MCF 10A (cell line): ENCODE measurements around the gene ZNF146. TPM values are rescaled to one million over a fixed set of nuclear protein-coding genes. Genes with fewer than 3 reads are reported as not detected.

Experiments used
- BruUV-seq: library from RNA; stranded (reverse); fragments of 400-500 nt; replicated peaks from 2 replicates; lab custom pipeline; 2021; lab: Mats Ljungman, UMichigan
- CTCF ChIA-PET: fragments of 300-600 bp; sonication (Branson Sonifier 250); formaldehyde crosslinking; extraction: SDS; loops from one replicate; lab custom pipeline; 2021; ENCODE audit warnings: antibody characterized with exemption, inconsistent platforms; lab: Yijun Ruan, JAX
- POLR2A ChIA-PET: fragments of 300-600, 350-650 bp; sonication (Branson Sonifier 250); formaldehyde crosslinking; extraction: SDS; loops from one replicate; lab custom pipeline; 2020; ENCODE audit warnings: antibody characterized with exemption, inconsistent platforms; lab: Yijun Ruan, JAX
- DNase-seq: peaks from one replicate; pipeline ENCODE4 v3.0.0-alpha.2; 2018; ENCODE audit not compliant: unreplicated experiment
- H3K27ac Mint-ChIP-seq: one replicate; pipeline ENCODE4 v1.8.0; 2022; ENCODE audit warnings: mild to moderate bottlenecking, low read depth, mixed read lengths; ENCODE audit not compliant: unreplicated experiment
- H3K27me3 Mint-ChIP-seq: one replicate; pipeline ENCODE4 v1.8.0; 2022; ENCODE audit warnings: mixed read lengths; ENCODE audit not compliant: insufficient read depth, unreplicated experiment
- H3K36me3 Mint-ChIP-seq: one replicate; pipeline ENCODE4 v1.8.0; 2022; ENCODE audit warnings: mild to moderate bottlenecking, moderate library complexity, mixed read lengths; ENCODE audit not compliant: insufficient read depth, unreplicated experiment
- H3K4me1 Mint-ChIP-seq: one replicate; pipeline ENCODE4 v1.8.0; 2022; ENCODE audit warnings: mixed read lengths; ENCODE audit not compliant: insufficient read depth, unreplicated experiment
- H3K4me3 Mint-ChIP-seq: one replicate; pipeline ENCODE4 v1.8.0; 2022; ENCODE audit warnings: mild to moderate bottlenecking, moderate library complexity, mixed read lengths; ENCODE audit not compliant: unreplicated experiment
- H3K9me3 Mint-ChIP-seq: one replicate; pipeline ENCODE4 v1.8.0; 2022; ENCODE audit warnings: mixed read lengths; ENCODE audit not compliant: unreplicated experiment
- CTCF ChIP-seq: fragments of 200-600 bp; IDR thresholded peaks from one replicate; pipeline ENCODE4 v1.8.0; 2022; ENCODE audit warnings: antibody characterized with exemption, mild to moderate bottlenecking; ENCODE audit not compliant: unreplicated experiment
- intact Hi-C: fragments of 100-400 bp; cut with micrococcal nuclease; formaldehyde crosslinking; loops from 2 replicates; pipeline ENCODE4 v1.14.1; 2022
- total RNA-seq: library from RNA; stranded (reverse); gene quantifications from 2 replicates; pipeline ENCODE4 v1.2.3, GENCODE V29; 2022

The ZNF146 gene
- total RNA-seq, 1 experiment from 2014 or later, result 132 TPM

- POLR2A ChIA-PET, result no interaction called here
- no peak for TF ChIP-seq CTCF
- Mint-ChIP-seq H3K27ac (no peak overlapping the region), H3K9me3 (peaks cover 18% of the 10 kb centered on the region), H3K4me1 (no peaks in the 10 kb centered on the region), H3K36me3 (no peaks in the 10 kb centered on the region), H3K27me3 (no peaks in the 10 kb centered on the region), H3K4me3 (no peak overlapping the region)
- no TSS peak for BruUV-seq
- no peak for DNase-seq
- intact Hi-C loops, result no loop called here
- CTCF ChIA-PET, result no interaction called here
Measured at GRCh38 chr19:36256064-36256463, 41.2 kb downstream of the ZNF146 start.

- Mint-ChIP-seq H3K27ac (no peak overlapping the region), H3K4me1 (no peaks in the 10 kb centered on the region), H3K9me3 (peaks cover 18% of the 10 kb centered on the region), H3K36me3 (no peaks in the 10 kb centered on the region), H3K27me3 (no peaks in the 10 kb centered on the region), H3K4me3 (no peak overlapping the region)
- DNase-seq, result no peak
- no peak for TF ChIP-seq CTCF
- CTCF ChIA-PET, result interaction anchor here (0.6 kb wide), 1 partner anchor 251 kb away, joined by 3 read pairs; no protein-coding TSS in a partner anchor
- intact Hi-C loops, result no loop called here
- POLR2A ChIA-PET, result no interaction called here
- BruUV-seq, result no TSS peak
Measured at GRCh38 chr19:36256853-36257519, 42.1 kb downstream of the ZNF146 start.

- ChIA-PET POLR2A (no interaction called here), CTCF (no interaction called here)
- peaks cover 18% of the 10 kb centered on the region for H3K9me3 Mint-ChIP-seq
- H3K4me1 Mint-ChIP-seq, result no peaks in the 10 kb centered on the region
- no peak for DNase-seq
- H3K27ac Mint-ChIP-seq, result no peak overlapping the region
- H3K36me3 Mint-ChIP-seq, result no peaks in the 10 kb centered on the region
- intact Hi-C loops, result no loop called here
- BruUV-seq, result no TSS peak
- H3K27me3 Mint-ChIP-seq, result no peaks in the 10 kb centered on the region
- no peak for TF ChIP-seq CTCF
- H3K4me3 Mint-ChIP-seq, result no peak overlapping the region
Measured at GRCh38 chr19:36257520-36257876, 42.6 kb downstream of the ZNF146 start.

GRCh38 chr19:36258028-36258875, 43.3 kb downstream of the ZNF146 start:
- no TSS peak for BruUV-seq
- Mint-ChIP-seq H3K4me3 (no peak overlapping the region), H3K27me3 (no peaks in the 10 kb centered on the region), H3K27ac (no peak overlapping the region), H3K36me3 (no peaks in the 10 kb centered on the region), H3K4me1 (no peaks in the 10 kb centered on the region), H3K9me3 (peaks cover 22% of the 10 kb centered on the region)
- CTCF ChIA-PET, result no interaction called here
- POLR2A ChIA-PET, result no interaction called here
- TF ChIP-seq CTCF, result no peak
- intact Hi-C loops, result no loop called here
- DNase-seq, result no peak
